Stomach (tissue), 4 donors: ENCODE results near the gene CDYL.

Source experiments
- POLR2A ChIP-seq, 4 donors: fragments of 450-650 bp; IDR thresholded peaks; one replicate each; pipeline ENCODE4 v1.6.1; 2016; ENCODE audit warnings: antibody characterized with exemption in 4 of 4, control low read depth in 2 of 4, mild to moderate bottlenecking in 1 of 4, moderate library complexity in 1 of 4
- POLR2AphosphoS5 ChIP-seq, 3 donors: sonication (generic); formaldehyde crosslinking; IDR thresholded peaks; one replicate each; pipeline ENCODE4 v1.6.1; 2016; ENCODE audit warnings: antibody characterized with exemption in 3 of 3
- TF ChIP-seq, protein P1 (sequence below), 7 experiments: fragments of 450-650 bp in 4 of 7; fragments of 200-600 bp in 3 of 7; sonication (generic) in 3 of 7; IDR thresholded peaks; one replicate each; pipeline ENCODE4 v1.5.1; 2016 to 2019; ENCODE audit warnings: antibody characterized with exemption in 7 of 7, control low read depth in 2 of 7, mild to moderate bottlenecking in 1 of 7

DNA sequence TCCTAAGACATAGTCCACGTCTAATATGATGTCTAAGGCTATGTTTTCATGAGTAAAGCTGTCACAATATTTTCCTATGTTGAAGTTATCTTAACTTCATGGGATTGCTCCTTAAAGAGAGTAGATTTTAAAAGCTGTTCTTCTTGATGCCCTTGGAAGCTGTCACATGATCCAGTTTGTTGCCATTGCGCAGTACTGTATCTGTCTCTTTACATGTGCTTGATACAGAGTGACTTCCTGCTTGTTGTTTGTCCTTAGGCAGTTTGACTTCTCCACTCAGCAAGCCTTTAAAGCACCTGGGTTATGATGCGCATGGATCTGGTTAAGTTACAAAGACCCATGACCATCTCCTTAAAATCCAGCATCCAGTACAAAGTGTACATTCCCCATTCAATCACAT, 85.4 kb downstream of the CDYL start:
- TF ChIP-seq, protein P1, sequence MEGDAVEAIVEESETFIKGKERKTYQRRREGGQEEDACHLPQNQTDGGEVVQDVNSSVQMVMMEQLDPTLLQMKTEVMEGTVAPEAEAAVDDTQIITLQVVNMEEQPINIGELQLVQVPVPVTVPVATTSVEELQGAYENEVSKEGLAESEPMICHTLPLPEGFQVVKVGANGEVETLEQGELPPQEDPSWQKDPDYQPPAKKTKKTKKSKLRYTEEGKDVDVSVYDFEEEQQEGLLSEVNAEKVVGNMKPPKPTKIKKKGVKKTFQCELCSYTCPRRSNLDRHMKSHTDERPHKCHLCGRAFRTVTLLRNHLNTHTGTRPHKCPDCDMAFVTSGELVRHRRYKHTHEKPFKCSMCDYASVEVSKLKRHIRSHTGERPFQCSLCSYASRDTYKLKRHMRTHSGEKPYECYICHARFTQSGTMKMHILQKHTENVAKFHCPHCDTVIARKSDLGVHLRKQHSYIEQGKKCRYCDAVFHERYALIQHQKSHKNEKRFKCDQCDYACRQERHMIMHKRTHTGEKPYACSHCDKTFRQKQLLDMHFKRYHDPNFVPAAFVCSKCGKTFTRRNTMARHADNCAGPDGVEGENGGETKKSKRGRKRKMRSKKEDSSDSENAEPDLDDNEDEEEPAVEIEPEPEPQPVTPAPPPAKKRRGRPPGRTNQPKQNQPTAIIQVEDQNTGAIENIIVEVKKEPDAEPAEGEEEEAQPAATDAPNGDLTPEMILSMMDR (IDR thresholded peaks at IDR 0.05), result no peak
- TF ChIP-seq POLR2A (IDR thresholded peaks at IDR 0.05) (no peak), POLR2AphosphoS5 (IDR thresholded peaks at IDR 0.05) (no peak)
